T-helper 1 cell treated with Interleukin-12 subunit alpha and Interleukin-12 subunit beta and Interleukin-4 antibody, amounts not matched to agents 30 ng/mL and 1 ng/mL, for 36 hours (primary cell): ENCODE results near the gene ANKFN1. TPM values are rescaled to one million over a fixed set of nuclear protein-coding genes. Genes with fewer than 3 reads are reported as not detected.

Source experiments
- intact Hi-C: fragments of 100-400 bp; cut with micrococcal nuclease; formaldehyde crosslinking; loops from one replicate; pipeline ENCODE4 v1.15.1; 2024
- total RNA-seq: library from RNA; stranded (reverse); gene quantifications from 2 replicates; pipeline ENCODE4 v1.2.3, GENCODE V29; 2022

Gene ANKFN1
- total RNA-seq, 1 donor from 2014 or later = not detected

DNA sequence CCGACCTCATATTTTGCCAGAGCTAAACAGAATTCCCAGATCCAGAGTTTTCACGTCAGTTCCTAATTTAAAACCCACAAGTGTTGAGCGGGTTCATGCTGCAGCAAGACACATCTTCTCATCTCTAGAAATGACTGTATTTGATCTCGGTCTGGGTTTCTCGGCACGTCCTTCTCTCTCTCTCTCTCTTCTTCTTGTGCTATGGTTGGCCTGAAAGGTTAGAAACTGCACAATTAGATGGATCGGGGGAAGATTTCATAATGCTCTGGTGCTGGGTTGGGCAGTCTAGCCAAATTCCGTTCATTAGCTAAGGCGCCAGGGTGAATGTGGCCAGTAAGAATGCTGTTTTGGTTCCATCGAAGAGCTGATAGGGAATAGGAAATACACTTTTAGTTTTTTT, 281.3 kb downstream of the ANKFN1 start:
- intact Hi-C loops = no loop called here

DNA sequence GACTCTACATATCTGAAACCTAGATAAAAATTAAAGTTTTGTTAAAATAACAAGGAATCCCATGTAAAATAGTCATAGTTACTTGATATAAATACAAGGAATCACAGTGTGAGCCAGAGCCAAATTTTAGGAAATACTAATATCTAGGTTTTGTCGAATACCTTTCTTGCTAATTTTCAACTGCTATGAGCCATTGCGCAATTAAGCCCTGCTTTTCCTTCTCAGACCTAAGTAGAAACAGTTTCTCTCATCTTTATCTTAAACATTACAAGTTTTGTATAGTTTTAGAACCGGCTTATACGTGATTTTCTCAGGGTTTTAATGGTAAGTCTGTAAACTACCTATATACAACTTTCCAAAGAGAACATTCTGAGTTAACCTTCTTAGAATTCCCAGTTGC, 282.9 kb downstream of the ANKFN1 start:
- intact Hi-C loops = no loop called here

DNA sequence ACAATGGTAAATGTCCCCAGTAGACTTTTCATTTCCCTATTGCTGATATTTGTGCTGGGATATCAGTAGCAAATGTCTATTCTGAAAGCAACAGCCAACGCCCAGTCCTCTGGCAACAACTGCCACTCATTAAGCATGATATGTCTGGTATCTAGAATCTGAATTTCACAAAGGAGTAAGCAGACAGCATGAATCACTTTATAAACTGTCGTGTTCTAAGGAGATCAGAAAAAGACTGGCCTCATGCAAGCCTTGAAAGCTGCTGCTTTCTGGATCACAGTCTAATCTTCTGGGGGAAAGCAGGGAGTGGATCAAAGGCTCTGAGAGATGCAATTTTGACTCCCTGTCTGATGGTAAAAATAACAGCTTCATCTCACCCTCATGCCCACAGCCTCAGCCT, 287.1 kb downstream of the ANKFN1 start:
- intact Hi-C loops = loop anchor here (10.0 kb wide), 1 partner anchor 46 kb away; no protein-coding TSS in a partner anchor

DNA sequence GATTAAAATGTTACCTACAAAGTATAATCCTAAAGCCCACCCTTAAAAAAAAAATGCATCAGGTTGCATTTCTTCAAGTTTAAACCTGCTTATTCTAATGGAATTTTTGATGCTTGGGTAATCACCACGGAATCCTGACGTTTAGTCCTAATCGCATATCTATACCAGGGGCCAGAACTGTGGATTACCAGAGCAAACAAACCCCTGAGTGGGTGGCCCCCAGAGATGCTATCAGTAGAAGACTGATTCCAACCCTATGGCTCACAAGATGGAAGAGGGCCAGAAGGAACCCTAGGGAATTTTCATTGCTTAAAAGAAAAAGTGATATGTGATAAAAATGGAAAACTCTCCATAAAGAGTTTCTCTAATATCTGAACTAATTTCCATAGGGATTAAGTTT, 288.0 kb downstream of the ANKFN1 start:
- intact Hi-C loops = loop anchor here (10.0 kb wide), 1 partner anchor 47 kb away; no protein-coding TSS in a partner anchor

DNA sequence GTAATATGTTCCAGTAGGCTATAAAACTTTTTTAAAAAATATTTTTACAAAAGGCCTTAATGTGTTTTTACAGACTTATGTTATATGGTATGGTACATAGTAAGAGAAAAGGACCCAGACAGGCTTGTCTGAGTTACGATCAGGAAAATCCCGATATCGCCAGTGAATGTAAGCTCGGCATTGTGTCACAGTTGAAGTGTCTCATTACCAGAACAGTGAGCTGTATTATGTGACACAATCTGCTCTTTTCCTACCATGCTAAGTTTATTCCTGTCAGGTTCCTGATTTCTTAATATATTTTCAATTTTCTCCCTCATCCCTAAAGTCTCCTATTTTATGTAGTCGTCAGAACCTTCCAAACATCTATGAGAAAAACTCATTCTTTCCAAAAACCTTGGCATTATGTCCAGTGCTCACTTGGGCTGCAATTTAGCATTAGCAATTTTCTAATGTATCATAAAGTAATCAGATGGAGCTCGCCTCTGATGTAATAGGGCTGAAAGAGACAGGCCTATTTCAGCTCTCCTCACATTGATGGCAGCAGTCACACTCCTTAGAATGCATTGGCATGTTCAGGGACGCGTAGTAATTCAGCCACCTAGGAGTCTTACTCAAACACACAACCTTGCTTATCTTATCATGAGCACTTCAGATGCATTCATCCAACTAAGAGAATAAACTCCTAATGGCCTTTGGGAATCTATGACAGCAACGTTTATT, 292.6 kb downstream of the ANKFN1 start:
- intact Hi-C loops = loop anchor here (10.0 kb wide), 1 partner anchor 51 kb away; no protein-coding TSS in a partner anchor

DNA sequence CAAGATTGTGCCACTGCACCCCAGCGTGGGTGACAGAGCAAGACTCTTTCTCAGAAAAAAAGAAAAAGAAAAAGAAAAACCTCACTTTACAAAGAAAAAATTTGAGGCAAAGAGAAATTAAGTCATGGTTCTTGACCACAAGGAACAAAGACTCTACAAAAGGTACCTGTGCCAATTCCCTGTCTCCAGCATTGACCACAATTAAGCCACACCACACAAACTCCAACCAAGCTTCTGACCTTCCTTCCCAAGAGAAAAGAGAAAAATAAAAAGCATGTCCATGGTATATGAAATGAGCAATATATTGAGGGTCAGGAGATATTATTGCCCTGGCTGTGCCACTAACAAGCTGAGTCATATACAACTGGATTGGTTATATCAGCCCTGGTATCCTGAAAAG, 293.9 kb downstream of the ANKFN1 start:
- intact Hi-C loops = loop anchor here (10.0 kb wide), 1 partner anchor 52 kb away; no protein-coding TSS in a partner anchor

DNA sequence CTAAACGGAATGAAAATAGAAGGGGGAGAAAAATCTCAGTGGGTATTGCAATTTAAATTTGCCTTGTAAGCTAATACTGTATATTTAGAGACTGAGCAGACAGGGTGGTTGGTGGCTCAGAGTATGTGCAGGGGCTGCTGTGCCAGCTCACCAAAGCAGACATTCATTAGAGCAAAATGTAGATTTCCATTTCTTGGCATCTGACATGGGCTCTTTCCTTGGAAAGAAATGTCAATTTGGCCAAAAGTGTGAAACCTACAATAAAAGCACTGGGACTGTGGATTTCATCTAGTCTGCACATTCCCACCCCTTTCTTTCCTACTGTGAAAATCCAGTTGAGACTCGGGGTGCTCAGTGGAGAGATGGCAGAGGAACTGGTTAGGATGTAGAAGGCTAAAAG, 295.1 kb downstream of the ANKFN1 start:
- intact Hi-C loops = loop anchor here (10.0 kb wide), 1 partner anchor 54 kb away; no protein-coding TSS in a partner anchor

DNA sequence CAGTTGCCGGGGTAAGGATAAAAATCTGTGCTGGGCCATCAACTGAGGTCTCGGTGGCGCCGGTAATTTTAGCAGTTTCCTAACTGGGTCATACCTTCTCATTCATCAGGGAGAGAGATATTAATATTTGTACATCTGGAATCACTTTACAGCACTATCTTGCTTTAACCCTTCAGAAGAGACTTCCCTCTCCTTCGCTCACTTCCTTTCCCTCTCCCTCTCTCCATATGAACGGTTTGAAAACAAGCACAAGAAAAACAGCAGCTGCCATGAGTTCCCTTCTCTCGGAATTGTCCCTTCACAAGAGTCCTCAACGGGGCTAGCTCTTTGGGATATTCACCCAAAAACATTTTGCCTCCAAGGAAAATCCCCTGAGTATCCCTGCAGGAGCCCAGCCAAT, 295.9 kb downstream of the ANKFN1 start:
- intact Hi-C loops = loop anchor here (10.0 kb wide), 1 partner anchor 54 kb away; no protein-coding TSS in a partner anchor

DNA sequence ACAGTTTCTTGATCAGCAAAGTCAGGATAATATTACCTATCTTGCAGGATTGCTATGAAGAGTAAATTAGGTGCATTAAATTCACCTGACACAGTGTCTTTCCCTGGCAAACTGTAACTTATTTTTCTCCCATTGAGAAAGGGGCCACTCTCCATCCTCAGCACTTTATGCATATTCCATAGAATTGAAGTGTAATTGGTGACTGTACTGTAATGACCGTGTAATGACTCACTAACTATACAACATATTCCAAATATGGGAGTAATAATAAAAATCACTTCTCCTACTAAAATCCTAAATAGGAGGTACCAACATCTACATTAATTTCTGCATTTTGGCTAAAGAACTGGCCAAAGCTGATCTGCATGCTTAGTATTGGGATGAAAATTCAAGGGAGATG, 298.4 kb downstream of the ANKFN1 start:
- intact Hi-C loops = no loop called here

DNA sequence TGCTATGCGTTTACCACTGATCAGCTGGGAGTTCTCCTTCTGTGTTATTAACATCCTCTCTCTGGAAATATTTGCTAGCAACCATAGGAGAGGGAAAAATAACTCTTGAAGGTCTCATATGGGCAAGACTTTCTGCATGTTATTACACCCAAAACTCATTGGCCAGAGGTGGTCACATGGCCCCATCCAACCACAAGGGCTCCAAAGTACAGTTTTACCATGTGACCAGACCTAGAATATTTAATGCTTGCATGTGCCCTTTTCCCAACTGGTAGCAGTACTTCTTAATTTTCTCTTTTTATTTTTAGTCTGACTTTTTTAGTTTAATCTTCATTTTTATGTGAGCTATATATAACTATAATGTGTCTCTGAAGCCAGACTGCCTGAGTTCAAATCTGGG, 299.2 kb downstream of the ANKFN1 start:
- intact Hi-C loops = no loop called here

DNA sequence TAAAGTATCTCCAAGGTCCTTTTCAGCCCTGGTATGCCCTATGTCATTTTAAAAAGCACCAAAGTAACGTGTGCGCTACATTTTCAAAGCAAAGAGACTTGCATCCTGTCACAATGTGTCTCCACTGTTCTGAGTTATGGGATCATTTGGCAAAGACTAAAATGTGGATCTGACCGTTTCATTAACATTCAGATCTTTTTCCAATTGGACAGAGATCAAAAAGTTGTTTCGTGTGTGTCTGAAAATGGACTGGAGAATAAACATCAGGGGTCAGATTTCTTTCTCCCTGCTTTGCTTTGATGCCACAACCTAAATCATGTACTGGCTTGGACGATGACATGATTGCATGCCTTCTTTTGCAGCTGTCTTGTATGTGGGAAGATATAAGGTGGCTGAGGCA, 304.2 kb downstream of the ANKFN1 start:
- intact Hi-C loops = no loop called here

DNA sequence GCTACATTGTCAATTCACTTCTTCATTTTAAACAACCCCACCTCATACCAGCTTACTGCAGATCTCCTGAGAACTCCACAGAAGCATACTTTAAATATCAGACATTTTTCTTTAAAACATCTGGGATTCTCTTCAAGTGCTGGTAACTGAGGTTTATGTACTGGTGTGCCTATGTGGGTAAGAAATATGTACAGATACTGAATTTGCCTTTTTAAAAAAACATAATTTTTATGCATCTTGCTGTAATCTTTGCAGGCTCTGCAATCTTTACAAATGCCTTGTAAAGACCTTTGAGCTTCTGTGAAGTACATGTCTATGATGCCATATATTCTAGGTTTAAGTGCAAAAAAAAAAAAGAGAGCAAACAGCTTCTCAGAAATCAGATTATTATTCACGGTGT, 312.6 kb downstream of the ANKFN1 start:
- intact Hi-C loops = no loop called here

DNA sequence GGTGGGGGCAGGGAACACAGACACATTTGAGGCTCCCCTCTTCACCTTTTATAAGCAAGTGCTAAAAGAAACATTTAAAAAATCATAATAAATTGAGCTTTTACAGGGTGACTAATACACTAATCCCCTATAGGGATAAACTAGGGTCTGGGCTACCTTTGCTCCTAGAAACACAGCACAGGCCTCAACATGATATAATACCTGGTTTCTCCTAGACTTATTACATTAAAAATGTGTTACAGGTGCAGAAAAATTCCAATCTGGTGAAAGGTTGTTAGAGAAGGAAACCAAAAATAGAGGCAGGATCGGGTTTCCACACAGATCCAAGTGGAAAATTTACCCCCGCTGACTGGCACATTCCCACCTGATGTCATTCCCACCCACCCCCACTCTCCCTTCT, 315.6 kb downstream of the ANKFN1 start:
- intact Hi-C loops = no loop called here

DNA sequence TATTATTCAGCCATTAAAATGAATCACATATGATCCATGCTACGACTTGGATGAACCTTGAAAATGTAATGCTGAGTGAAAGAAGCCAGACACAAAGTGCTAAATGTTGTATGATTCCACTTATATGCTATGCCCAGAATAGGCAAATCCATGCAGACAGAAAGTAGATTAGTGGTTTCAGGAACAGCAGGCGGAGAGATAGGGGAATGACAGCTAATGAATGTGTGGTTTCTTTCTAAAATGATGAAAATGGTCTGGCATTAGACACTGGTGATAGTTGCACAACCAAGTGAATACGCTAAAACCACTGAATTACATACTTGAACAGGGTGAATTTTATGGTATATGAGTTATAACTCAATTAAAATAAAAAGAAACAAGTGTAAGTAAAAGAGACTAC, 318.4 kb downstream of the ANKFN1 start:
- intact Hi-C loops = loop anchor here (10.0 kb wide), 1 partner anchor 627 kb away; no protein-coding TSS in a partner anchor

DNA sequence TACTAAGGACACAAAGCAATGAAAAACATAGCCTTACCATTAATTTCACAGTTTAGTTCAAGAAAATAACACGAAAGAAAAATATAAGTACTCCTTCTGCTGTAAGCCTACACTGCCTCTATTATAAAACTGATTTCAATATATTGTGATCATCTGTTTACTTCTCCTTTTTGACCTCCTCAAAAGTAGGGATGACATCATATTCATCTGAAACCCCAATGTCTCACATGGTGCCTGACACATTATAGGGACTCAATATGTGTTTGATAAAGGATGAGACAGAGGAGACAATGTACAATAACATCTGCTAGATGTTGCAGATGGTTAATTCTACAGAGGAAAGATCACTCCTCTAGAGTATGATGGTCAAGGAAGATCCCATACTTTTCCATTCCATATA, 321.8 kb downstream of the ANKFN1 start:
- intact Hi-C loops = loop anchor here (10.0 kb wide), 1 partner anchor 630 kb away; no protein-coding TSS in a partner anchor

DNA sequence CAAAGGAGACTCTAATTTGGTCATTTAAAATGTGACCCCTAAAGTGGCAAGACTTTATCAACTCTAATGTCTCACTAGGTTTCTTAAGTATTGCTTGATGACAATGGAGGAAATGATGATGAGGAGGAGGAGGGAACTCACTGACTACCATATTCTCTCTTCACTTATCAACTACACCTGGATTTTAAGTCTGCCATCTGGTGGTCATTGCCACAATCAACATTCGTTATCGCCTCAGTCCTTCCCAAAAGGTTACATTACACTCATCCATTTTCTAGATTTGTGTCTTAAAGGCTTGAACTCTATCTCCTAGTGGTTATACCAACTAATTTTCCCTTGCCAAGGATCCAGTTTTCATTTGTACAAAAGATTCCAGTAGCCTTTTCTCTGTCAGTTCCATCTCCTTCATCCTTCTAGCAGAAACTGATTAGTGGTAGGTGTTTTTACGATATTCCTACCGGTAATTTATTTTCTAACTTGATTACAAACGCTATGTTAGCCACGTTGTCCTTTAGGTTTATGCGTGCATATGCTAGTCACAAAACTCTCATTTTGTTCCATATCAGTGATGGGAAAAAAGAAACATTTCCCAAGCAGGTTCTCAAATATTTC, 325.7 kb downstream of the ANKFN1 start:
- intact Hi-C loops = loop anchor here (10.0 kb wide), 1 partner anchor 634 kb away; no protein-coding TSS in a partner anchor

DNA sequence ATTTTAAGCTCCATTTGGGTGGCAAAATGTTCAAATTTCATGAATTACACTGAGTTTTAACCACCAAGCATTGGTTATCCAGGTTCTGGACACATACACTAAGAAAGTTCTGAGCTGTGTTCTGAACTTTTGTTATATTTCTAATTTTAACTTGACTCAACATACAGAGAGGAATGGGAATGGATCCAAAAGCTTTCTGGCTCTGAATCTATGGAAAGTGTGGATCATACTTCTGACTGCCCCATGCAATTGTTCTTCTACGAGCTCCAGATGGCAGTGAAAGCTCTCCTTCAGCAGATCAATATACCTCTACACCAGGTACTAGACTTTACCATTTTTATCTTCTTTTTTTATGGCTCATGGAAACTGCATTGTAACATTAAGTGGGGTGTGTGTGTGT, 327.2 kb downstream of the ANKFN1 start:
- intact Hi-C loops = no loop called here

DNA sequence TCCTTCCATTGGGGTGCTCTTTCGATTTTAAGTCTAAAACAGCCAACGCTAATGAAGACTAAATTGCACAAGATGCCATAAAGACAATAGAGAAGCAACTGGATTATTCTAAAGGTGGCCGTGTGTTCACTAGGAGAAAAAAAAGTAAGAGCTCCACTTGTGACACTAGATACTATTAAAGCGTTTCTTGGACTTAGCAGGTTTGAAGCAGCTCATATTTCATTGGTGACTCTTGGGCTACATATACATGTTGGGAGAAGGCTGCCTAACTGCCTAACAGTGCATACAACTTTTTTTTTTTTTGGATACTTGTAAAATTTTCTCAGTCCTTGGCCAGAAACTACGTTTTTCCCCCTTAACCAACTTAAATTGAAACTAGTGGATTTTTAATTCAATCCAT, 328.4 kb downstream of the ANKFN1 start:
- intact Hi-C loops = no loop called here

DNA sequence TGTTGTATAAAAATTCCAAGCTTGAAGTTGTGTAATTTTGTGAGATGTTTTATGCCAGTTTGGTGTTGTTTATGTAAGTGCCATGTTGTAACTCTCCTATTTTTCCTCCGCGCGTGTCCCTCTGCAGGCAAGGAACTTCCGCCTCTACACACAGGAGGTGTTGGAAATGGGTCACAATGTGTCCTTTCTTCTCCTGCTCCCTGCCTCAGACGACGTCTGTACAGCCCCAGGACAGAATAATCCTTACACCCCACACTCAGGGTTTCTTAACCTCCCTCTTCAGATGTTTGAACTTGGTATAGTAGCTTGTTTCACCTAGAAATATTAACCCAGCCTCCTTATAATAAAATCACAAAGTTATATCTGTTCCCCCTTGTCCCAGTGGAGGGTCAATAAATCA, 329.0 kb downstream of the ANKFN1 start:
- intact Hi-C loops = no loop called here

DNA sequence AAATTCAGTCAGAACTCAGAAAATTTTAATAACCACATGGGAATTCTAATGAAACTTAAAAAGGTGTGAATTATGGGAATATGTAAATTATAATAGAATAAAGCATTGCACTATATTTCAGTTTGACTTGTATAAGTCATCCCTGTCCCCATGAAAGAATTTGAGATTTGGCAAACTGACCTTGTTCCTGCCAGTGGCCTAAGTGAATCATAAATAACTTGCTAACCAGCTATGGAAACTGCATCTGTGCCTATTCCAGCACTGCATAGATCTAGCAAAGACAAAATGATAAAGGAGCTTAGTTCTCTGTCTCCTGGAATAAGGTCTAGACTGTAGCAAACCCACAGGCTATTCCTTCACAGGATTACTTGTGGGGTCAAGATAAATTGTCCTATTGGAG, 333.5 kb downstream of the ANKFN1 start:
- intact Hi-C loops = no loop called here

DNA sequence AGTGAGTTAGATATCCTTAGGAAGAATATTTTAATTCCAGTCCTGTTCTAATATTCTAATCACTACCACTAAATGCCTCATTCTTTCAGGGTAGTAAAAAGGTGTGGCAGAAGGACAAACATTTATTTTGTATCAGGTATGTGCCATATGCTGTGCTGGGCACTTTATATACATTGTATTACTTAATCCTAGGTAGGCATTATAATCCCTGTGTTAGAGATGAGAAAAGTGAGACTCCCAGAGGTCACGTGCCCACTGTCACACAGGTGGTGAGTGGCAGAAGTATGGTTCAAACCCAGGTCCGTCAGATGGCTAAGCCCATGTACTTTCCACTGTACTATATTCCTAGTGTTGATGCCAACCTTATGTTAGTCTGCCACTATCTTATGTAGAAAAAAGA, 335.5 kb downstream of the ANKFN1 start:
- intact Hi-C loops = no loop called here

DNA sequence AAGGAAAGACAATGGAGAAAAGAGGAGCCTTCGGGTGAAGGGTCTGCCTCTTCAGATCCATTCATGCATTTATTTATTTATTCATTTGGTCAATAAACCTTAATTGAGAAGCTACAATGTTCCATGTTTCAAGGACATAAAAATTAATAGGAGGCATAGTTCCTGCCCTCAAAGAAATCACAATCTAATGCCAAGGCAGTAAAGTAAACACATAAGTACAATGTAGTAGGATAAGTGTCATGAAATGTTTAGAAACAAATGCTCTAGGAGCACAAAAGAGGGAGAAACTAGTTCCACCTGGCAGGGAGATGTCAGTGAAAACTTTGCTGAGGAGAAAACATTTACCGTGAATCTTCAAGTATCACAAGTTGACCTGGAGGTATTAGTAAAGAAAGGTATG, 336.7 kb downstream of the ANKFN1 start:
- intact Hi-C loops = no loop called here

DNA sequence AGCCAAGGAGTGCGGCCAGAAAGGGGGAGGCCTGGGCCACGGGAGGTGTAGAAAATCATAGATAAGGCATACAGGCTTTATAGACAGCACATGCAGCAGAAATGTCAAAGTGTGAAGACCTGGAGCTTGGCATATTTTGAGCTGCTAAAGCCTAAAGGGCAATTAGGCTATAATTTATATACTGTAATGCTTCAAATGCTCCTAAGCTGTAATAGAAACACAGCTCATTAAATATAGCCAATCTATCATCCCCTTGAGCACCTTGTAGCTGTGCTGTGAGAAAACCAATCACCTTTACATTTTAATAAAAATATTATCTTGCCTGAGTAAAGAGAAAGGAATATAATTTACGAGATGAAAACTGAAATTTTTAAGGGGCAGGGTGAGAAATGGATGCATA, 342.3 kb downstream of the ANKFN1 start:
- intact Hi-C loops = no loop called here
